Vagina (tissue), 2 donors: Measurements from ENCODE around the gene LYZL6.

Experiments used
- CTCF ChIP-seq, 3 experiments: fragments of 450-650 bp in 2 of 3; fragments of 200-600 bp in 1 of 3; sonication (generic) in 1 of 3; IDR thresholded peaks; one replicate each; pipeline ENCODE4 v1.5.1; 2017 to 2019; ENCODE audit warnings: antibody characterized with exemption in 3 of 3, mild to moderate bottlenecking in 2 of 3, moderate library complexity in 2 of 3
- POLR2A ChIP-seq, 2 donors: fragments of 450-650 bp; IDR thresholded peaks; one replicate each; pipeline ENCODE4 v1.6.1; 2017; ENCODE audit warnings: antibody characterized with exemption in 2 of 2, mild to moderate bottlenecking in 2 of 2, moderate library complexity in 2 of 2

GRCh38 chr17:35981246-35981645 lies 37.7 kb upstream of the LYZL6 start, which contains the start of gene CCL16:
- no peak for TF ChIP-seq CTCF (IDR thresholded peaks at IDR 0.05)
- no peak for TF ChIP-seq POLR2A (IDR thresholded peaks at IDR 0.05)
